Liver (tissue), 3 donors: ENCODE data around the gene ATG10.

Experiments used
- CTCF ChIP-seq: fragments of 150-350 bp; IDR thresholded peaks from 2 replicates; pipeline ENCODE4 v1.5.1; 2017; ENCODE audit warnings: improper control_type of control experiment, low read depth, low read length; ENCODE audit not compliant: missing input control
- EGR1 ChIP-seq, 2 donors: IDR thresholded peaks; 2 replicates each; pipeline ENCODE4 v1.6.1; 2016 to 2018; ENCODE audit warnings: antibody characterized with exemption in 2 of 2, low read depth in 2 of 2
- HNF4G ChIP-seq: IDR thresholded peaks from 2 replicates; pipeline ENCODE4 v1.6.1; 2016; ENCODE audit warnings: antibody characterized with exemption
- JUND ChIP-seq, 2 donors: IDR thresholded peaks; 2 replicates each; pipeline ENCODE4 v1.6.1; 2016; ENCODE audit warnings: antibody characterized with exemption in 2 of 2
- RAD21 ChIP-seq, 2 donors: IDR thresholded peaks; 2 replicates each; pipeline ENCODE4 v1.6.1; 2016; ENCODE audit warnings: antibody characterized with exemption in 2 of 2, mild to moderate bottlenecking in 2 of 2
- RXRA ChIP-seq, 2 donors: IDR thresholded peaks; 2 replicates each; pipeline ENCODE4 v1.6.1; 2017 to 2018; ENCODE audit warnings: antibody characterized with exemption in 2 of 2, mild to moderate bottlenecking in 1 of 2
- TAF1 ChIP-seq: conservative IDR thresholded peaks from 2 replicates; pipeline ENCODE4 v1.6.1; 2016; ENCODE audit warnings: antibody characterized with exemption, mild to moderate bottlenecking
- YY1 ChIP-seq: IDR thresholded peaks from 2 replicates; pipeline ENCODE4 v1.6.1; 2016; ENCODE audit warnings: antibody characterized with exemption, mild to moderate bottlenecking
- TF ChIP-seq, protein P1 (sequence below): IDR thresholded peaks from 2 replicates; pipeline ENCODE4 v1.6.1; 2016; ENCODE audit warnings: antibody characterized with exemption, mild to moderate bottlenecking
- TF ChIP-seq, protein P2 (sequence below): IDR thresholded peaks from 2 replicates; pipeline ENCODE4 v1.6.1; 2016; ENCODE audit warnings: antibody characterized with exemption
- donor health status: healthy.
- donor health status: healthy.

DNA sequence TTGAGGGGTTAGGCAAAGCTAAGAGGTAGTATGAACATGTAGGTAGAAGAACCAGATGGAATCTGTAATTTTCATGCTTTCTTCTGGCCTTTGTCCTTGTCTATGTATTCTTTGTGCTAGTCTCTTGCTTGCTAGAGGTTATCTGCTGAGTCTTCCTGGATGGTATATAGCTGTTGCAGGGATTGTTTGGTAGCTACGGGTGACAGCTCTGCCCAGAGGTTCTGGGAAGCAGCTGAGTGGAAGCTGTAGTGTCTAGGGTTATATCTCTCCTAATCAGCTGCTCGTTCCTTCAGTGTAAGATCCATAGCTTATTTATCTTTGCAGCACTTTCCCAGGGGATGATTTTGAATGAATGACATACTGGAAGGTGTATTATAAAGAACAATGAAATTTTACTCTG is 100.3 kb downstream of the ATG10 start:
- TF ChIP-seq RAD21 (IDR thresholded peaks at IDR 0.05) (no peak), YY1 (no peak), CTCF (no peak), RXRA (IDR thresholded peaks at IDR 0.05) (no peak), TAF1 (no peak), HNF4G (no peak), JUND (IDR thresholded peaks at IDR 0.05) (no peak), EGR1 (IDR thresholded peaks at IDR 0.05; ENCODE audit: low read depth in 2 of 2) (no peak)
- TF ChIP-seq, protein P1, sequence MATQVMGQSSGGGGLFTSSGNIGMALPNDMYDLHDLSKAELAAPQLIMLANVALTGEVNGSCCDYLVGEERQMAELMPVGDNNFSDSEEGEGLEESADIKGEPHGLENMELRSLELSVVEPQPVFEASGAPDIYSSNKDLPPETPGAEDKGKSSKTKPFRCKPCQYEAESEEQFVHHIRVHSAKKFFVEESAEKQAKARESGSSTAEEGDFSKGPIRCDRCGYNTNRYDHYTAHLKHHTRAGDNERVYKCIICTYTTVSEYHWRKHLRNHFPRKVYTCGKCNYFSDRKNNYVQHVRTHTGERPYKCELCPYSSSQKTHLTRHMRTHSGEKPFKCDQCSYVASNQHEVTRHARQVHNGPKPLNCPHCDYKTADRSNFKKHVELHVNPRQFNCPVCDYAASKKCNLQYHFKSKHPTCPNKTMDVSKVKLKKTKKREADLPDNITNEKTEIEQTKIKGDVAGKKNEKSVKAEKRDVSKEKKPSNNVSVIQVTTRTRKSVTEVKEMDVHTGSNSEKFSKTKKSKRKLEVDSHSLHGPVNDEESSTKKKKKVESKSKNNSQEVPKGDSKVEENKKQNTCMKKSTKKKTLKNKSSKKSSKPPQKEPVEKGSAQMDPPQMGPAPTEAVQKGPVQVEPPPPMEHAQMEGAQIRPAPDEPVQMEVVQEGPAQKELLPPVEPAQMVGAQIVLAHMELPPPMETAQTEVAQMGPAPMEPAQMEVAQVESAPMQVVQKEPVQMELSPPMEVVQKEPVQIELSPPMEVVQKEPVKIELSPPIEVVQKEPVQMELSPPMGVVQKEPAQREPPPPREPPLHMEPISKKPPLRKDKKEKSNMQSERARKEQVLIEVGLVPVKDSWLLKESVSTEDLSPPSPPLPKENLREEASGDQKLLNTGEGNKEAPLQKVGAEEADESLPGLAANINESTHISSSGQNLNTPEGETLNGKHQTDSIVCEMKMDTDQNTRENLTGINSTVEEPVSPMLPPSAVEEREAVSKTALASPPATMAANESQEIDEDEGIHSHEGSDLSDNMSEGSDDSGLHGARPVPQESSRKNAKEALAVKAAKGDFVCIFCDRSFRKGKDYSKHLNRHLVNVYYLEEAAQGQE = no peak
- TF ChIP-seq, protein P2, sequence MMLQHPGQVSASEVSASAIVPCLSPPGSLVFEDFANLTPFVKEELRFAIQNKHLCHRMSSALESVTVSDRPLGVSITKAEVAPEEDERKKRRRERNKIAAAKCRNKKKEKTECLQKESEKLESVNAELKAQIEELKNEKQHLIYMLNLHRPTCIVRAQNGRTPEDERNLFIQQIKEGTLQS = no peak
